ENCODE data around the gene VAV1.
"Not testable (repeated sequence)": the region's sequence is repeated elsewhere in the genome, so short reads cannot be mapped to it uniquely, and the experiment has no call there.

VAV1 gene

GRCh38 chr19:6793411-6793810 lies 20.9 kb downstream of the VAV1 start:
- no peak for DNase-seq

GRCh38 chr19:6793973-6794372 lies 21.5 kb downstream of the VAV1 start:
- no peak for DNase-seq

- no peak for DNase-seq
These were observed 22.4 kb downstream of the VAV1 start for GRCh38 chr19:6794686-6795431.

GRCh38 chr19:6796278-6796677 lies 23.8 kb downstream of the VAV1 start:
- no peak for DNase-seq

- no peak for DNase-seq
These were observed 25.1 kb downstream of the VAV1 start for GRCh38 chr19:6797646-6798045.

- DNase-seq: not testable (repeated sequence)
These were observed 27.8 kb downstream of the VAV1 start for GRCh38 chr19:6800160-6800790.

- DNase-seq: no peak
These were observed 28.5 kb downstream of the VAV1 start for GRCh38 chr19:6800991-6801484.

- DNase-seq: no peak
These were observed 29.1 kb downstream of the VAV1 start for GRCh38 chr19:6801485-6802086.

- no peak for DNase-seq
These were observed 30.0 kb downstream of the VAV1 start for GRCh38 chr19:6802336-6803035.

- no peak for DNase-seq
These were observed 30.5 kb downstream of the VAV1 start for GRCh38 chr19:6803036-6803404.

- DNase-seq: no peak
These were observed 34.0 kb downstream of the VAV1 start for GRCh38 chr19:6806488-6806887.

- DNase-seq: no peak
These were observed 34.8 kb downstream of the VAV1 start for GRCh38 chr19:6807291-6807690.

GRCh38 chr19:6808494-6808893 lies 36.0 kb downstream of the VAV1 start:
- DNase-seq: no peak

GRCh38 chr19:6809262-6809661 lies 36.8 kb downstream of the VAV1 start:
- DNase-seq: no peak

GRCh38 chr19:6811378-6811777 lies 38.9 kb downstream of the VAV1 start:
- DNase-seq: no peak

GRCh38 chr19:6811906-6812305 lies 39.4 kb downstream of the VAV1 start:
- DNase-seq: no peak

GRCh38 chr19:6812612-6813011 lies 40.1 kb downstream of the VAV1 start:
- no peak for DNase-seq

GRCh38 chr19:6813659-6814058 lies 41.2 kb downstream of the VAV1 start:
- no peak for DNase-seq

GRCh38 chr19:6817179-6817578 lies 44.7 kb downstream of the VAV1 start:
- no peak for DNase-seq

GRCh38 chr19:6818246-6818645 lies 45.7 kb downstream of the VAV1 start:
- no peak for DNase-seq

GRCh38 chr19:6819323-6819722 lies 46.8 kb downstream of the VAV1 start:
- no peak for DNase-seq

GRCh38 chr19:6820237-6820636 lies 47.7 kb downstream of the VAV1 start:
- DNase-seq: no peak

- DNase-seq: no peak
These were observed 49.3 kb downstream of the VAV1 start for GRCh38 chr19:6821639-6822310.
